K562 (cell line): ENCODE data around the gene RNH1. TPM values are rescaled to one million over a fixed set of nuclear protein-coding genes. Genes with fewer than 3 reads are reported as not detected.

ENCODE experiments used
- ATAC-seq: fragments of 200-7000 bp; cut with Tn5 transposase; 3 replicates; pipeline ENCODE4 v1.9.1; 2020; ENCODE audit warnings: moderate library complexity
- BruUV-seq: library from RNA; stranded (reverse); fragments of 400-500 nt; replicated peaks from 2 replicates; lab custom pipeline; 2021; lab: Mats Ljungman, UMichigan
- CTCF ChIA-PET: fragments of 300-600 bp; formaldehyde crosslinking; extraction: SDS; loops from one replicate; lab custom pipeline; 2021; ENCODE audit warnings: low intra/inter-chr PET ratio; lab: Yijun Ruan, JAX
- POLR2A ChIA-PET: fragments of 300-600, 350-650 bp; sonication (Branson Sonifier 250); formaldehyde crosslinking; extraction: SDS; loops from one replicate; lab custom pipeline; 2021; ENCODE audit warnings: antibody characterized with exemption, inconsistent platforms; lab: Yijun Ruan, JAX
- DNase-seq, 4 experiments: peaks; one replicate each; pipeline versions ENCODE4 v3.0.0 to v3.0.0-alpha.2; 2011 to 2018; ENCODE audit warnings: low spot score in 3 of 4, mixed read lengths in 3 of 4; ENCODE audit errors: extremely low read depth in 1 of 4
- FAIRE-seq: peaks from 2 replicates; lab custom pipeline; 2011; peaks lifted over from hg19 to GRCh38; lab: Jason Lieb, UNC
- H2AFZ ChIP-seq: 2 replicates; pipeline ENCODE4 v1.6.0; 2011; ENCODE audit warnings: low read depth, low read length, control low read depth, inconsistent platforms
- H3K27ac ChIP-seq: fragments of 200-600 bp; 3 replicates; pipeline ENCODE4 v1.8.0; 2011; ENCODE audit warnings: low read depth, mild to moderate bottlenecking, control low read depth, inconsistent platforms, low read length, moderate library complexity, mixed read lengths; ENCODE audit errors: extremely low read depth
- H3K27me3 ChIP-seq, 2 experiments: fragments of 300-600 bp in 1 of 2; 2 replicates in 1 of 2; 3 replicates in 1 of 2; pipeline versions ENCODE4 v1.6.0 to v1.8.0; 2011; ENCODE audit warnings: inconsistent platforms in 2 of 2, low read length in 2 of 2, mild to moderate bottlenecking in 1 of 2, mixed read lengths in 1 of 2, moderate library complexity in 1 of 2; ENCODE audit not compliant: control insufficient read depth in 2 of 2, insufficient read depth in 2 of 2
- H3K36me3 ChIP-seq: fragments of 300-600 bp; 3 replicates; pipeline ENCODE4 v1.8.0; 2011; ENCODE audit warnings: mild to moderate bottlenecking, low read length, inconsistent platforms; ENCODE audit not compliant: control insufficient read depth, insufficient read depth
- H3K4me1 ChIP-seq, 2 experiments: fragments of 200-600 bp in 1 of 2; replicated peaks in 1 of 2; 2 replicates in 1 of 2; 3 replicates in 1 of 2; pipeline versions ENCODE4 v1.5.1 to v1.8.0; 2011; ENCODE audit warnings: inconsistent platforms in 2 of 2, low read length in 2 of 2, mild to moderate bottlenecking in 1 of 2, mixed read lengths in 1 of 2, moderate library complexity in 1 of 2; ENCODE audit not compliant: control insufficient read depth in 2 of 2, insufficient read depth in 2 of 2
- H3K4me2 ChIP-seq: 2 replicates; pipeline ENCODE4 v1.6.1; 2011; ENCODE audit warnings: low read length, control low read depth, inconsistent platforms, mixed read lengths; ENCODE audit not compliant: insufficient read depth
- H3K4me3 ChIP-seq: fragments of 200-600 bp; sonication (generic), shearing (Covaris generic); 2 replicates; pipeline ENCODE4 v1.5.1; 2016; ENCODE audit warnings: control low read depth, inconsistent platforms
- H3K79me2 ChIP-seq: fragments of 200-600 bp; 3 replicates; pipeline ENCODE4 v1.8.0; 2011; ENCODE audit warnings: low read length, inconsistent platforms; ENCODE audit not compliant: control insufficient read depth, insufficient read depth
- H3K9ac ChIP-seq, 2 experiments: 2 replicates each; pipeline versions ENCODE4 v1.6.0 to v1.6.1; 2011; ENCODE audit warnings: low read depth in 2 of 2, low read length in 2 of 2, control low read depth in 1 of 2, inconsistent platforms in 1 of 2, mild to moderate bottlenecking in 1 of 2, mixed read lengths in 1 of 2; ENCODE audit not compliant: insufficient read depth in 1 of 2
- H3K9me1 ChIP-seq: one replicate; pipeline ENCODE4 v1.6.0; 2011; ENCODE audit warnings: inconsistent platforms, mild to moderate bottlenecking, low read length, moderate library complexity; ENCODE audit not compliant: control insufficient read depth, insufficient read depth
- H3K9me3 ChIP-seq: replicated peaks from 2 replicates; pipeline ENCODE4 v1.5.1; 2011; ENCODE audit warnings: low read depth, low read length, inconsistent platforms; ENCODE audit not compliant: control insufficient read depth, insufficient read depth
- H4K20me1 ChIP-seq: replicated peaks from 2 replicates; pipeline ENCODE4 v1.6.1; 2011; ENCODE audit warnings: low read length, inconsistent platforms, mixed read lengths; ENCODE audit not compliant: control insufficient read depth, insufficient read depth
- CBX5 ChIP-seq: IDR thresholded peaks from 2 replicates; pipeline ENCODE4 v1.6.1; 2014; ENCODE audit warnings: low read depth, borderline replicate concordance
- CCNT2 ChIP-seq: IDR thresholded peaks from 2 replicates; pipeline ENCODE4 v1.6.1; 2011; ENCODE audit warnings: borderline replicate concordance, low read depth, mild to moderate bottlenecking, moderate library complexity, mixed read lengths, low read length; ENCODE audit not compliant: insufficient read length; ENCODE audit errors: extremely low read depth
- ELF1 ChIP-seq: fragments of 200-800 bp; sonication (Bioruptor generic); IDR thresholded peaks from 2 replicates; pipeline ENCODE4 v1.6.1; 2016; ENCODE audit warnings: missing genetic modification characterization, missing compliant biosample characterization
- EZH2 ChIP-seq: IDR thresholded peaks from 2 replicates; pipeline ENCODE4 v1.6.1; 2012; ENCODE audit warnings: low read depth, mild to moderate bottlenecking, inconsistent platforms, low read length, borderline replicate concordance
- JUND ChIP-seq, 2 experiments: IDR thresholded peaks; 2 replicates in 1 of 2; 3 replicates in 1 of 2; pipeline ENCODE4 v1.6.1; 2011; ENCODE audit warnings: borderline replicate concordance in 2 of 2, low read depth in 2 of 2, low read length in 2 of 2, improper control_type of control experiment in 1 of 2, missing biosample characterization in 1 of 2, missing genetic modification characterization in 1 of 2, missing genetic modification reagents in 1 of 2
- KDM4B ChIP-seq, 2 experiments: fragments of 450-650 bp in 1 of 2; sonication (generic) in 1 of 2; IDR thresholded peaks; 2 replicates each; pipeline ENCODE4 v1.6.1; 2016 to 2017; ENCODE audit warnings: borderline replicate concordance in 2 of 2, antibody characterized with exemption in 1 of 2, low read depth in 1 of 2, mild to moderate bottlenecking in 1 of 2
- MTA3 ChIP-seq: fragments of 450-650 bp; formaldehyde crosslinking; IDR thresholded peaks from 2 replicates; pipeline ENCODE4 v1.6.1; 2017; ENCODE audit warnings: mild to moderate bottlenecking, borderline replicate concordance
- PHB ChIP-seq: fragments of 250-450 bp; sonication (Bioruptor Pico); IDR thresholded peaks from 2 replicates; pipeline ENCODE4 v1.5.0; 2021
- RBM25 ChIP-seq: fragments of 200-400 bp; formaldehyde crosslinking; IDR thresholded peaks from 2 replicates; pipeline ENCODE4 v1.6.1; 2018; ENCODE audit warnings: low read length, low read depth, moderate library complexity; ENCODE audit not compliant: severe bottlenecking
- STAT5A ChIP-seq: IDR thresholded peaks from 2 replicates; pipeline ENCODE4 v1.6.1; 2012; ENCODE audit warnings: low read length, inconsistent platforms, borderline replicate concordance
- TAF15 ChIP-seq: fragments of 200-400 bp; formaldehyde crosslinking; IDR thresholded peaks from 2 replicates; pipeline ENCODE4 v1.6.1; 2017; ENCODE audit warnings: mild to moderate bottlenecking, low read depth, low read length, moderate library complexity
- TEAD4 ChIP-seq, 2 experiments: sonication (generic) in 1 of 2; formaldehyde crosslinking in 1 of 2; IDR thresholded peaks; 2 replicates each; pipeline versions ENCODE4 v1.6.1 to v1.8.0; 2012 to 2022; ENCODE audit warnings: borderline replicate concordance in 1 of 2, inconsistent platforms in 1 of 2, low read length in 1 of 2, mild to moderate bottlenecking in 1 of 2, missing genetic modification reagents in 1 of 2
- TFAM ChIP-seq: fragments of 250-450 bp; sonication (Bioruptor Pico); conservative IDR thresholded peaks from 2 replicates; pipeline ENCODE4 v1.5.0; 2021; ENCODE audit warnings: mild to moderate bottlenecking, moderate library complexity
- ZBTB17 ChIP-seq: fragments of 450-650 bp; formaldehyde crosslinking; IDR thresholded peaks from 2 replicates; pipeline ENCODE4 v1.4.0; 2020; ENCODE audit warnings: mild to moderate bottlenecking
- ZNF707 ChIP-seq: fragments of 250-450 bp; sonication (Bioruptor Pico); conservative IDR thresholded peaks from 2 replicates; pipeline ENCODE4 v1.8.0; 2022; ENCODE audit warnings: inconsistent platforms, mild to moderate bottlenecking, moderate library complexity
- WGBS: fragments of 100-300 bp; shearing (Covaris generic); methylation state at CpG from one replicate; pipeline ENCODE4 v1.1.6; 2016; ENCODE audit warnings: low coverage, mixed read lengths; ENCODE audit not compliant: insufficient coverage; ENCODE audit errors: missing lambda C conversion rate; 5-methylcytosine and 5-hydroxymethylcytosine counted together
- in situ Hi-C: fragments of 300-500 bp; cut with MboI; formaldehyde crosslinking; loops from 4 replicates; pipeline ENCODE4 v1.15.0; 2018; ENCODE audit warnings: inconsistent platforms, mixed read lengths
- intact Hi-C: fragments of 100-400 bp; cut with micrococcal nuclease; formaldehyde crosslinking; loops from 2 replicates; pipeline ENCODE4 v1.14.2; 2022
- polyA plus RNA-seq, 8 experiments: library from polyadenylated mRNA; depleted of rRNA in 4 of 8; stranded (reverse) in 5 of 8; unstranded in 3 of 8; fragments of >200 nt; fragmentation: Nextera tagmentation in 2 of 8; fragmentation: Illumina TruSeq in 1 of 8; extraction: Ambion mirVana in 2 of 8; extraction: Trizol in 1 of 8; gene quantifications; 2 replicates each; pipeline versions ENCODE4 v1.2.1 to v1.2.3, GENCODE V29; 2011 to 2014; ENCODE audit warnings: inconsistent platforms in 1 of 8, missing spikeins in 1 of 8
- total RNA-seq, 7 experiments: library from RNA; depleted of rRNA in 6 of 7; stranded (reverse); fragments of >200 nt in 6 of 7; fragmentation: Illumina TruSeq in 2 of 7; extraction: Trizol in 2 of 7; gene quantifications; 2 replicates each; pipeline versions ENCODE4 v1.2.1 to v1.2.3, GENCODE V29; 2011 to 2021; ENCODE audit warnings: low replicate concordance in 1 of 7
- TF ChIP-seq, protein P1 (sequence below): fragments of 250-450 bp; sonication (Bioruptor Pico); IDR thresholded peaks from 2 replicates; pipeline ENCODE4 v1.4.0; 2020; ENCODE audit warnings: borderline replicate concordance
- TF ChIP-seq, protein P2 (sequence below): fragments of 250-450 bp; sonication (Bioruptor Pico); IDR thresholded peaks from 2 replicates; pipeline ENCODE4 v1.9.0; 2021; ENCODE audit warnings: mild to moderate bottlenecking

The RNH1 gene
- total and polyA plus RNA-seq, 9 of the 15 experiments (the other 6 are each of a cell fraction or from before 2014, with no cell fraction given), result 2.5 to 160 (median 44.3) TPM

- Histone ChIP-seq H3K4me2 (peak overlapping the region; percentile 74), H3K4me1 (peaks cover 27 to 55% of the 10 kb centered on the region in 2 experiments), H4K20me1 (peaks cover 10% of the 10 kb centered on the region; the same call in 1 of the 2 replicates), H3K9ac (peak overlapping the region; percentile 63 to 90), H3K27ac (peak overlapping the region; percentile 81), H3K36me3 (peaks cover 77% of the 10 kb centered on the region), H3K9me3 (no peaks in the 10 kb centered on the region), H3K9me1 (no peaks in the 10 kb centered on the region), H3K79me2 (peaks cover 64% of the 10 kb centered on the region), H3K4me3 (peak overlapping the region; percentile 16; the same call in 1 of the 2 replicates), H2AFZ (peak overlapping the region; percentile 68; the same call in 1 of the 2 replicates), H3K27me3 (no peaks in the 10 kb centered on the region)
- intact Hi-C loops, result loop anchor here (2.0 kb wide), 1 partner anchor 44 kb away; no protein-coding TSS in a partner anchor
- ATAC-seq (peak; percentile 96), DNase-seq (peak; percentile 70 to 95 (median 82)), FAIRE-seq (peak; percentile 98)
- POLR2A ChIA-PET, result interaction anchor here (0.6 to 3.1 kb wide), 15 partner anchors 9 to 255 kb away, joined by 3 to 16 read pairs (median 4); partner anchors contain the start of genes BET1L, HRAS, RIC8A and RNH1
- no TSS peak for BruUV-seq
- CTCF ChIA-PET, result no interaction called here
- in situ Hi-C loops, result no loop called here
- WGBS, result 8% methylated on average over 40 of the region's 41 CpGs
- peak; percentile 87 for TF ChIP-seq CCNT2
- no peak for TF ChIP-seq KDM4B (IDR thresholded peaks at IDR 0.05; ENCODE audit: borderline replicate concordance in 2 of 2, low read depth in 1 of 2)
- TF ChIP-seq MTA3, result peak; percentile 69; the same call in 1 of the 2 replicates
- TF ChIP-seq STAT5A, result peak; percentile 74
- no peak for TF ChIP-seq TFAM (CRISPR knock-in tag)
- TF ChIP-seq, protein P1, sequence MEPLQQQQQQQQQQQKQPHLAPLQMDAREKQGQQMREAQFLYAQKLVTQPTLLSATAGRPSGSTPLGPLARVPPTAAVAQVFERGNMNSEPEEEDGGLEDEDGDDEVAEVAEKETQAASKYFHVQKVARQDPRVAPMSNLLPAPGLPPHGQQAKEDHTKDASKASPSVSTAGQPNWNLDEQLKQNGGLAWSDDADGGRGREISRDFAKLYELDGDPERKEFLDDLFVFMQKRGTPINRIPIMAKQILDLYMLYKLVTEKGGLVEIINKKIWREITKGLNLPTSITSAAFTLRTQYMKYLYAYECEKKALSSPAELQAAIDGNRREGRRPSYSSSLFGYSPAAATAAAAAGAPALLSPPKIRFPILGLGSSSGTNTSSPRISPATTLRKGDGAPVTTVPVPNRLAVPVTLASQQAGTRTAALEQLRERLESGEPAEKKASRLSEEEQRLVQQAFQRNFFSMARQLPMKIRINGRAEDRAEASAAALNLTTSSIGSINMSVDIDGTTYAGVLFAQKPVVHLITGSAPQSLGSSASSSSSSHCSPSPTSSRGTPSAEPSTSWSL, result no peak
- no peak for TF ChIP-seq RBM25
- TF ChIP-seq TAF15, result no peak
- peak; percentile 48 for TF ChIP-seq JUND (IDR thresholded peaks at IDR 0.05; ENCODE audit: borderline replicate concordance, low read depth, low read length)
- TF ChIP-seq JUND (tag; IDR thresholded peaks at IDR 0.05; ENCODE audit: borderline replicate concordance, low read depth, low read length), result peak; percentile 79; the same call in 2 of the 3 replicates
- peak; percentile 94 for TF ChIP-seq TEAD4 (IDR thresholded peaks at IDR 0.05; ENCODE audit: low read length)
- no peak for TF ChIP-seq TEAD4 (CRISPR knock-in tag; IDR thresholded peaks at IDR 0.05; ENCODE audit: borderline replicate concordance)
- TF ChIP-seq PHB (CRISPR knock-in tag), result no peak
- no peak for TF ChIP-seq ELF1 (tag)
- no peak for TF ChIP-seq ZNF707 (CRISPR knock-in tag)
- TF ChIP-seq, protein P2, sequence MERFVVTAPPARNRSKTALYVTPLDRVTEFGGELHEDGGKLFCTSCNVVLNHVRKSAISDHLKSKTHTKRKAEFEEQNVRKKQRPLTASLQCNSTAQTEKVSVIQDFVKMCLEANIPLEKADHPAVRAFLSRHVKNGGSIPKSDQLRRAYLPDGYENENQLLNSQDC (CRISPR knock-in tag), result no peak
- 0 out of 2 replicates have a peak, but pooled peaks have one; percentile 10 for TF ChIP-seq ZBTB17
- TF ChIP-seq EZH2, result no peak
- TF ChIP-seq CBX5, result peak; percentile 43; the same call in 1 of the 2 replicates
Measured at GRCh38 chr11:460331-461199, 46.5 kb downstream of the RNH1 start.
